CD4-positive, CD25-positive, alpha-beta regulatory T cell (primary cell): Measurements from ENCODE around the gene SCIMP. TPM values are rescaled to one million over a fixed set of nuclear protein-coding genes. Genes with fewer than 3 reads are reported as not detected.
"Not testable (repeated sequence)": the region's sequence is repeated elsewhere in the genome, so short reads cannot be mapped to it uniquely, and the experiment has no call there.

ENCODE experiments used
- ATAC-seq, 2 donors: fragments of 150-1000 bp; cut with Tn5 transposase; one replicate each; pipeline ENCODE4 v1.10.0; 2021; ENCODE audit warnings: low read depth in 2 of 2, moderate number of reproducible peaks in 2 of 2, moderate library complexity in 1 of 2
- DNase-seq, 3 donors: peaks; one replicate each; pipeline versions ENCODE4 v3.0.0 to v3.0.0-alpha.2; 2012 to 2022; ENCODE audit warnings: mixed read lengths in 1 of 3
- H3K27ac ChIP-seq: one replicate; pipeline ENCODE4 v1.7.0; 2013; ENCODE audit warnings: mild to moderate bottlenecking, low read length; ENCODE audit not compliant: insufficient read depth, poor library complexity, severe bottlenecking
- H3K27me3 ChIP-seq: one replicate; pipeline ENCODE4 v1.7.0; 2013; ENCODE audit warnings: low read length; ENCODE audit not compliant: control insufficient read depth, insufficient read depth
- H3K36me3 ChIP-seq: one replicate; pipeline ENCODE4 v1.7.0; 2013; ENCODE audit warnings: mild to moderate bottlenecking, low read length, moderate library complexity; ENCODE audit not compliant: control insufficient read depth, insufficient read depth
- H3K4me1 ChIP-seq: 2 replicates; pipeline ENCODE4 v1.7.0; 2013; ENCODE audit warnings: mild to moderate bottlenecking, low read length; ENCODE audit not compliant: insufficient read depth, control insufficient read depth, poor library complexity, severe bottlenecking
- H3K4me3 ChIP-seq: one replicate; pipeline ENCODE4 v1.7.0; 2013; ENCODE audit warnings: low read depth, mild to moderate bottlenecking, low read length, moderate library complexity
- H3K9me3 ChIP-seq, 2 experiments: 1 replicate in 1 of 2; 2 replicates in 1 of 2; pipeline ENCODE4 v1.7.0; 2013; ENCODE audit warnings: low read length in 2 of 2, mild to moderate bottlenecking in 1 of 2, moderate library complexity in 1 of 2; ENCODE audit not compliant: control insufficient read depth in 2 of 2
- H3K27ac Mint-ChIP-seq, 3 donors: one replicate each; pipeline ENCODE4 v1.8.0; 2020 to 2022; ENCODE audit warnings: mild to moderate bottlenecking in 3 of 3, mixed read lengths in 3 of 3, moderate library complexity in 2 of 3
- H3K27me3 Mint-ChIP-seq: one replicate; pipeline ENCODE4 v1.8.0; 2022; ENCODE audit warnings: mild to moderate bottlenecking, mixed read lengths
- H3K36me3 Mint-ChIP-seq: one replicate; pipeline ENCODE4 v1.8.0; 2020; ENCODE audit warnings: mixed read lengths
- H3K4me1 Mint-ChIP-seq, 4 donors: one replicate each; pipeline ENCODE4 v1.8.0; 2020 to 2022; ENCODE audit warnings: mixed read lengths in 4 of 4, mild to moderate bottlenecking in 1 of 4
- H3K4me3 Mint-ChIP-seq, 4 donors: one replicate each; pipeline ENCODE4 v1.8.0; 2020 to 2022; ENCODE audit warnings: mild to moderate bottlenecking in 4 of 4, mixed read lengths in 4 of 4, moderate library complexity in 3 of 4
- H3K9me3 Mint-ChIP-seq, 7 donors: one replicate each; pipeline ENCODE4 v1.8.0; 2020 to 2022; ENCODE audit warnings: mixed read lengths in 7 of 7, mild to moderate bottlenecking in 3 of 7, moderate library complexity in 2 of 7
- polyA plus RNA-seq, 4 donors: library from polyadenylated mRNA; unstranded; fragments of 300-500 nt; fragmentation: Illumina TruSeq; gene quantifications; one replicate each; pipeline ENCODE4 v1.2.3, GENCODE V29; 2021
- total RNA-seq: library from RNA; stranded (reverse); gene quantifications from one replicate; pipeline ENCODE4 v1.2.3, GENCODE V29; 2022

SCIMP gene
- total and polyA plus RNA-seq, 5 donors from 2014 or later, result 0.19 to 1.2 (median 0.29) TPM; not detected in 1

DNA sequence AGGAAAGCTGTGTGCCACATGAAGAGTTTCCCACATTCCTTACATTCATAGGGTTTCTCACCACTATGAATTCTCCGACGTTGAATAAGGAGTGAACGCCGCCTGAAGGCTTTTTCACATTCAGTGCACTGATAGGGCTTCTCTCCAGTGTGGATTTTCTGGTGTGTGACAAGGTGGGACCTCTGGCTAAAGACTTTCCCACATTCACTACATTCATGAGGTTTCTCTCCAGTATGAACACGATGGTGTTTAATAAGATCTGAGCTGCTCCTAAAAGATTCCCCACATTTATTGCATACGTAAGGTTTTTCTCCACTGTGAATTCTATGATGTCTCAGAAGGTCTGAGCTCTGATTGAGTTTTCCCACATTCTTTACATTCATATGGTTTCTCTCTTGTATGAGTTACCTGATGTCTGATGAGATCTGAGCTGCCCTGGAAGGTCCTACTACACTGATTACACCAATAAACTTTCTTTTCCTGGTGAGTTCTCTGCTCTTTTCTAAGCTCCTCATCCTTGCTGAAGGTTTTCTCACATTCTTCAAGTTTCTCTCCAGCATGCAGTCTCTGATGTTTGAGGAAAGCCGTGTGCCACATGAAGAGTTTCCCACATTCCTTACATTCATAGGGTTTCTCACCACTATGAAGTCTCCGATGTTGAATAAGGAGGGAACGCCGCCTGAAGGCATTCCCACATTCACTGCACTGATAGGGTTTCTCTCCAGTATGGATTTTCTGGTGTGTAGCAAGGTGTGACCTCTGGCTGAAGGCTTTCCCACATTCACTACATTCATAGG, 53.0 kb downstream of the SCIMP start:
- no peak for ATAC-seq
- no peak overlapping the region for H3K27ac Mint-ChIP-seq
- H3K4me3 ChIP-seq, result no peak overlapping the region
- no peaks in the 10 kb centered on the region for H3K36me3 ChIP-seq
- peaks cover 0 to 3% (median 1%) of the 10 kb centered on the region in 4 donors for H3K4me1 Mint-ChIP-seq
- H3K9me3 Mint-ChIP-seq, result peaks cover 0 to 82% (median 34%) of the 10 kb centered on the region in 7 donors
- no peaks in the 10 kb centered on the region for H3K4me1 ChIP-seq
- peaks cover 15% of the 10 kb centered on the region for H3K36me3 Mint-ChIP-seq
- H3K27me3 ChIP-seq, result no peaks in the 10 kb centered on the region
- no peaks in the 10 kb centered on the region for H3K27me3 Mint-ChIP-seq
- no peak for DNase-seq
- H3K27ac ChIP-seq, result no peak overlapping the region
- peaks cover 68 to 99% of the 10 kb centered on the region in 2 experiments for H3K9me3 ChIP-seq
- no peak overlapping the region for H3K4me3 Mint-ChIP-seq

DNA sequence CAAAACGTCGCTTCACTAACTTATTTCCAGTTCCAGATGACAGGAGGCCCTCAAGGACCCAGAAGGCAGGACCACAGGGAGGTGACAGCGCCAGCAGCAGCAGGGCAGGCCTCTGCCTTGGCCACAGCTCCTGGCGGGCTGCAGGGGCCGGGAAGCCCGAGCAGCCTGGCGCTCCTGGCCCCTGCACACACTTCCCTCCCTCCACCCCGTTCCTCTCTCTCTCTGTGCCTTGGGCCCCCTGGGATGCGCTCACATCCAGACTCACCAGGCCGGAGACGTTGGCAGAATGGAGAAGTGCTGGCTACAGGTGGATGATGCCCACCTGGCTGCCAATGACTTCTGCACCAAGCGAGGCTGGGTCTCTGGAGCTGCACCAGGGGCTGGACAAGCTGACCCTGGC, 55.7 kb downstream of the SCIMP start:
- Mint-ChIP-seq H3K4me1 (peaks cover 0 to 3% (median 0%) of the 10 kb centered on the region in 4 donors), H3K4me3 (no peak overlapping the region), H3K27ac (no peak overlapping the region), H3K36me3 (peaks cover 20% of the 10 kb centered on the region), H3K9me3 (peaks cover 0 to 73% (median 29%) of the 10 kb centered on the region in 7 donors), H3K27me3 (no peaks in the 10 kb centered on the region)
- H3K27me3 ChIP-seq, result no peaks in the 10 kb centered on the region
- H3K4me1 ChIP-seq, result no peaks in the 10 kb centered on the region
- ATAC-seq (no peak), DNase-seq (no peak)
- H3K27ac ChIP-seq, result no peak overlapping the region
- no peak overlapping the region for H3K4me3 ChIP-seq
- H3K36me3 ChIP-seq, result no peaks in the 10 kb centered on the region
- peaks cover 67 to 89% of the 10 kb centered on the region in 2 experiments for H3K9me3 ChIP-seq

DNA sequence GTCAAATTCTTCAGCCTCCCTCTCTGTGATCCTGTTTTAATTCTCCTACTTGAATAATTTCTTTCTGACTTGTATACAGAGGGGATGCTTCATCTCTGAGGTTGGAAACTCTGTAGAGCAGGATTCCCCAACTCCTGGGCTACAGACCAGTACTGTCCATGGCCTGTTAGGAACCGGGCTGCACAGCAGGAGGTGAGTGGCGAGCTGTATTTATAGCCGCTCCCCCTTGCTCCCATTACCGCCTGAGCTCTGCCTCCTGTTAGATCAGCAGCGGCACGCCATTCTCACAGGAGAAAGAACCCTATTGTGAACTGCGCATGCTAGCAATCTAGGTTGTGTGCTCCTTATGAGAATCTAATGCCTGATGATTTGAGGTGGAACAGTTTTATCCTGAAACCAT, 59.6 kb downstream of the SCIMP start:
- H3K36me3 ChIP-seq, H3K4me1 ChIP-seq, DNase-seq, H3K27ac ChIP-seq, H3K4me3 ChIP-seq, ATAC-seq, H3K27ac Mint-ChIP-seq, H3K4me1 Mint-ChIP-seq, H3K27me3 ChIP-seq, H3K27me3 Mint-ChIP-seq, H3K4me3 Mint-ChIP-seq: not testable (repeated sequence)
- peaks cover 16% of the 10 kb centered on the region for H3K36me3 Mint-ChIP-seq
- H3K9me3 ChIP-seq, result peaks cover 36 to 49% of the 10 kb centered on the region in 2 experiments
- peaks cover 0 to 43% (median 21%) of the 10 kb centered on the region in 7 donors for H3K9me3 Mint-ChIP-seq

DNA sequence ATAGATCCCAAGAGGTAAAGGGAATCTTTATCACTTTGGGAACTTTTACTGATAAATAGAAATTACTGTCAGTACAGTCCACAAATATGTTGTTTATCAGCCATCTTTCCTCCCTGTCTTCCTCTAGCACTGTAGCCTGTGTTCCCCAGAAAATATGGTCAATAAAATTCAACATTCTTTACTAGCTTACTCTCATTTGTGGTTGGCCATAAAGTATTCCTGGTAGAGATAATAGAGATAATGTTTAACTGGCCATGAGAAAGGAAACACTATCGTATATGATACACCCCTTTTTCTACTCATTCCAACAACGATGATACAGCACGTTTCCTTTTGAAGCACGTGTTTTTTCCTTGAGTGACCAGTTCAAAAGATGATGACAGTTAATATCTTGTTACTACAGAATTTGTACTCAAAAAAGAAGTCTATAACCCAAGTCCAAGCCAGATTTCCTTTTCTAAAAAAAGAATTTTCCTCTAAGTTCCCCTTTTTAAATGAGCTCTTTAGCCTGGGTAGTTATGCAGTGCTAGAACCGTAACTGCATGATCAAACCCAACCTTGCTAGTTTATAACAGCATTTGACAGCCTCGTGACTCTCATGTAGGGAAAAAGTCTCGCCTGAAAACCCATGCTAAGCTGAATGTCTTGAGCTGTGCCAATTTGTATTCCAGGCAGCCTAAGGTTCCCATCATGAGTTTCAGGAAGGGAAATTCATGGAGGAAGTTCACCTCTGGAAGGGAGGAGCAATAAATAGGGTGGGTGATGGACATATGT, 68.7 kb downstream of the SCIMP start:
- not testable (repeated sequence) for H3K4me1 ChIP-seq, DNase-seq, H3K36me3 ChIP-seq, H3K27me3 ChIP-seq, H3K9me3 Mint-ChIP-seq, ATAC-seq, H3K9me3 ChIP-seq, H3K4me1 Mint-ChIP-seq, H3K36me3 Mint-ChIP-seq, H3K27ac Mint-ChIP-seq, H3K27ac ChIP-seq, H3K4me3 Mint-ChIP-seq, H3K4me3 ChIP-seq
- peaks cover 12% of the 10 kb centered on the region for H3K27me3 Mint-ChIP-seq

DNA sequence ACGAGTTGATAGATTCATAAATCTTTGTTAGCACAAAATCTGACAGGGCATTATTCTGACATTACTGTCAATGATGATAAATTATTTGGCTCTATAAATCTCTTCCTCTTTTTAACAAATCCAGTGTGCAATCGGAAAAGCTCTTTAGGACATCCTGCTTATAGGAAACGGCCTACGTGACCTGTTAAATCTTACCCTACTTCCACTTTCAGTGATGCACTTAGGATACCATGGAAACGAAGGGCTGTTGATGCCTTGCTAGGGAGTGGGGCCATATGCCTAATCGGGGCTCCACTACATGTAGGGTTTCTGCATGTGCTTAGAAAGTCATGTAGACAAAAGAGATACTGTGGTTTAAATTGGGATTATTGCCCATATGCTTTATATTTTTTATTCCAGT, 70.2 kb downstream of the SCIMP start:
- Histone ChIP-seq H3K4me1 (no peaks in the 10 kb centered on the region), H3K27me3 (peaks cover 3% of the 10 kb centered on the region), H3K27ac (no peak overlapping the region), H3K4me3 (no peak overlapping the region), H3K36me3 (no peaks in the 10 kb centered on the region), H3K9me3 (no peaks in the 10 kb centered on the region)
- no peak overlapping the region for H3K27ac Mint-ChIP-seq
- H3K36me3 Mint-ChIP-seq, result no peaks in the 10 kb centered on the region
- H3K9me3 Mint-ChIP-seq, result peaks cover 0 to 3% (median 0%) of the 10 kb centered on the region in 7 donors
- H3K27me3 Mint-ChIP-seq, result peaks cover 25% of the 10 kb centered on the region
- no peaks in the 10 kb centered on the region for H3K4me1 Mint-ChIP-seq
- ATAC-seq (no peak), DNase-seq (no peak)
- no peak overlapping the region for H3K4me3 Mint-ChIP-seq

DNA sequence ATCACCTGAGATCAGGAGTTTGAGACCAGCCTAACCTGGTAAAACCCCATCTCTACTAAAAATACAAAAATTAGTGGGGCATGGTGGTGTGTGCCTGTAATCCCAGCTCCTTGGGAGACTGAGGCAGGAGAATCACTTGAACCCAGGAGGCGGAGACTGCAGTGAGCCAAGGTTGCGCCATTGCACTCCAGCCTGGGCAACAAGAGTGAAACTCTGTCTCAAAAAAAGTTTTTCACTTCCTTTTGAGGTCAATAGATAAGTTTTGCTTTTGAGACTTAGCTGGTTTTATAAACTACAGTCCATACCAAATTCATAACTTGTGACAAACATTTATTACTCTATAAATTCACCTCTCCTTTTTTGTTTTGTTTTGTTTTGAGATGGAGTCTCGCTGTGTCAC, 72.9 kb downstream of the SCIMP start:
- ATAC-seq, H3K4me3 ChIP-seq, H3K27me3 ChIP-seq, H3K36me3 Mint-ChIP-seq, H3K27ac Mint-ChIP-seq, H3K27ac ChIP-seq, H3K4me3 Mint-ChIP-seq, H3K9me3 Mint-ChIP-seq, H3K4me1 ChIP-seq, H3K4me1 Mint-ChIP-seq, H3K9me3 ChIP-seq, H3K36me3 ChIP-seq, DNase-seq: not testable (repeated sequence)
- peaks cover 31% of the 10 kb centered on the region for H3K27me3 Mint-ChIP-seq

DNA sequence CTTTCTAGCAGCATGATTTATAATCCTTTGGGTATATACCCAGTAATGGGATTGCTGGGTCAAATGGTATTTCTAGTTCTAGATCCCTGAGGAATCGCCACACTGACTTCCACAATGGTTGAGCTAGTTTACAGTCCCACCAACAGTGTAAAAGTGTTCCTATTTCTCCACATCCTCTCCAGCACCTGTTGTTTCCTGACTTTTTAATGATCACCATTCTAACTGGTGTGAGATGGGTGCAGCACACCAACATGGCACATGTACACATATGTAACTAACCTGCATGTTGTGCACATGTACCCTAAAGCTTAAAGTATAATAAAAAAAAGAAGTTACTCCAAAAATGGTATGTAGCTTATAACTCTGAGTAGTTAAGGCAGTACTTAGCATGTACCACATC, 74.0 kb downstream of the SCIMP start:
- H3K36me3 Mint-ChIP-seq, H3K4me1 Mint-ChIP-seq, H3K9me3 Mint-ChIP-seq: not testable (repeated sequence)

More for the DNA sequence above, 74.0 kb downstream of the SCIMP start:
- not testable (repeated sequence) for H3K36me3 ChIP-seq, H3K27ac Mint-ChIP-seq, ATAC-seq, H3K4me3 Mint-ChIP-seq, H3K9me3 ChIP-seq, H3K27me3 ChIP-seq, H3K4me3 ChIP-seq, DNase-seq, H3K4me1 ChIP-seq, H3K27ac ChIP-seq
- H3K27me3 Mint-ChIP-seq, result peaks cover 31% of the 10 kb centered on the region
